ENCODE measurements around the gene ERVFRD-1. TPM values are rescaled to one million over a fixed set of nuclear protein-coding genes. Genes with fewer than 3 reads are reported as not detected.
"Not testable (repeated sequence)": the region's sequence is repeated elsewhere in the genome, so short reads cannot be mapped to it uniquely, and the experiment has no call there.

ERVFRD-1 gene
- total RNA-seq, 8 experiments from 2014 or later = 0.49 to 3.9 (median 1.1) TPM

DNA sequence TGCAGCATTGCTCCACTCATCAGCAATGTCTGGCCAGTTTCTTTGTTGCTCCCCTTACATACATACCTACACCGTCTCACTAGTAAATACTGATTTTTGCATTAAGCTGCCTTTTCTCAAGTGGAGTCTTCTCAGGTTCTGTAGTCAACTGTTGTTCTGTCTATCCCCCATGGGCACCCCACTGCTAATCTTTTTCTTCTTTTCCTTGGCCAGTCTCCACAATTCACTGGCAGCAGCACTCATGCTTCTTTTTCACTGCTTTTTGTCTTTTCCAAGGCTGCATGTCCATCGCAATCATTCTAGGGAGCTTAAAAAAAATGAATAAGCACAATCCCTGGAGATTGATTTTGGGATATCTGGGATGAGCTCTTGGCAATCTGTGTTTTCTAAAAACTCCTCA lies 10.3 kb upstream of the ERVFRD-1 start:
- ATAC-seq (replicated peaks in 6 of 8) = no peak
- Histone ChIP-seq H3K4me3 (no peak overlapping the region), H3K27ac (no peak overlapping the region), H3K4me1 (replicated peaks in 1 of 2) (no peaks in the 10 kb centered on the region)
- WGBS, 10 experiments = 29 to 100% (median 93%) methylated on average over 1 to 2 of the region's 2 CpGs; no CpG with 5 or more reads in 3 of the 10 experiments
- in situ Hi-C loops (cut with MboI; ENCODE audit: low pct_unique_long_range_greater_than_20kb in 2 of 9, low sequenced_read_pairs in 9 of 9, unreplicated experiment in 9 of 9) = no loop called here

DNA sequence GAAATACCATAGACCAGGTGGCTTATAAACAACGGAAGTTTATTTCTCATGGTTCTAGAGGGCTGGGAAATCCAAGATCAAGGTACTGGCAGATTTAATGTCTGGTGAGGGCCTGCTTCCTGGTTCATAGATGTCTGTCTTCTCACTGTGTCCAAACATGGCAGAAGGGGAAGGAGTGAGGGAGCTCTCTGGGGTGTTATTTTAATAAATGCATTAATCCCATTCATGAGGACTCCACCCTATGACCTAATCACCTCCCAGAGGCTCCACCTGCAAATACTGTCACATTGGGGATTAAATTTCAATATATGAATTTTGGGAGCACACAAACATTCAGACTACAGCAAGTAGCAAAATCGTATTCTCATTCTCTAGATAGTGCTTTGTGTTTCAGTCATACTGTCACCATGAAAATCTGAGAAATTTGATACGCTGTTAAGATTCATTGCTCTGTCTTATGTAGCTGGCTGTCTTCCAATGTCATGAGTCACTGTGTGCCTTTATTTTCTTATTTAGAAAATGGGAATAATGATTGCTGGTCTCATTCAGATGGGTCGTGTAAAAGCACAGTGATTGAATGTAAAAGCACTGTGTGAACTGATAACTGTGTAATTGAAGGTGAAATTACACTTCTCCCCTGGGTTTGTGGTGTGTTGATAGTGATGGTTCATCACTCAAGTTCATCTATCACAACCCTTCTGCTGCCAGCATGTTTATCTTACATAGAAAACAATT lies 8.9 kb upstream of the ERVFRD-1 start:
- in situ Hi-C loops (cut with MboI; ENCODE audit: low pct_unique_long_range_greater_than_20kb in 2 of 9, low sequenced_read_pairs in 9 of 9, unreplicated experiment in 9 of 9) = no loop called here
- WGBS, 10 experiments = 20 to 94% (median 80%) methylated on average over 2 to 4 of the region's 4 CpGs; no CpG with 5 or more reads in 2 of the 10 experiments

DNA sequence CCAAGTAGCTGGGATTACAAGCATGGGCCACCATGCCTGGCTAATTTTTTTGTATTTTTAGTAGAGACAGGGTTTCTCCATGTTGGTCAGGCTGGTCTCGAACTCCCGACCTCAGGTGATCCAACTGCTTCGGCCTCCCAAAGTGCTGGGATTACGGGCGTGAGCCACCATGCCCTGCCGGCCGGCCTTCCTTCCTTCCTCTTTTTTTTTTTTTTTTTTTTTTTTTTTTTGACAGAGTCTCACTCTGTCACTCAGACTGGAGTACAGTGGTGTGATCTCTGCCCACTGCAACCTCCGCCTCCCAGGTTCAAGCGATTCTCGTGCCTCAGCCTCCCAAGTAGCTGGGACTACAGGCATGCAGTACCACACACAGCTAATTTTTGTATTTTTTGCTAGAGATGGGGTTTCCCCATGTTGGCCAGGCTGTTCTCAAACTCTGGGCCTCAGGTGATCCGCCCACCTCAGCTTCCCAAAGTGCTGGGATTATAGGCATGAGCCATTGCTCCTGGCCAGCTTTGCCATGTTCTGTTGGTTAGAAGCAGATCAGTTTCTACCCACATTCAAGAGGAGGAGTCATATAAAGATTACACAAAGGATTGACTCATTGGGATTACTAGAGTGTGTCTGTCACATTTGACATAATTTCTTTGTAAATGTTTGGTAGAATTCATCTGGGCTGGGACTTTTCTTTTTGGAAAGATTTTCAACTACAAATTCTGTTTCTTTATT lies 4.4 kb upstream of the ERVFRD-1 start:
- H3K27ac ChIP-seq; H3K4me3 ChIP-seq; H3K4me1 ChIP-seq (replicated peaks in 1 of 2); in situ Hi-C loops (cut with MboI; ENCODE audit: low pct_unique_long_range_greater_than_20kb in 2 of 9, low sequenced_read_pairs in 9 of 9, unreplicated experiment in 9 of 9): not testable (repeated sequence)
- 87 to 100% (median 96%) methylated on average over 3 to 9 of the region's 11 CpGs; no CpG with 5 or more reads in 5 of the 10 experiments for WGBS, 10 experiments
- peak in 1 of 8 experiments; percentile 19 for ATAC-seq (replicated peaks in 6 of 8)

More for the DNA sequence above, 8.9 kb upstream of the ERVFRD-1 start:
- Histone ChIP-seq H3K27ac (no peak overlapping the region), H3K4me3 (no peak overlapping the region), H3K4me1 (replicated peaks in 1 of 2) (no peaks in the 10 kb centered on the region)
- ATAC-seq (replicated peaks in 6 of 8) = peak in 5 of 8 experiments; percentile 13 to 93 (median 79)

DNA sequence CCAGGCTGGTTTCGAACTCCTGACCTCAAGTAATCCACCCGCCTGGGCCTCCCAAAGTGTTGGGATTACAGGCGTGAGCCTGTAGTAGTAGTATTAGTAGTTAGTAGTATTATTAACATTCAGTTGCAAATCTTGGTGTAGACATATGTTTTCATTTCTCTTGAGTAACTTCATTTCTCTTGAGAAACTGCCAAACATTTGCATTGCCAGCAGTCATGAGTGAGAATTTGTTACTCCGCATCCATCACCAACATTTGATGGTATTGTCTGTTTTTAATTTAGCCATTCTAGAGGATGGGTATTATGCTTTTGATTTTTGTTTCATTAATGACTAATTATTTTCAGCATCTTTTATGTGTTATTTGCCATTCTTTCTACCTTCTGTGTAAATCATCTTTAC lies 1.5 kb upstream of the ERVFRD-1 start:
- in situ Hi-C loops (cut with MboI; ENCODE audit: low pct_unique_long_range_greater_than_20kb in 2 of 9, low sequenced_read_pairs in 9 of 9, unreplicated experiment in 9 of 9) = no loop called here
- ATAC-seq (replicated peaks in 6 of 8) = no peak
- no peak overlapping the region for H3K4me3 ChIP-seq
- H3K27ac ChIP-seq = no peak overlapping the region
- 14 to 98% (median 69%) methylated on average over 1 to 4 of the region's 4 CpGs; no CpG with 5 or more reads in 2 of the 10 experiments for WGBS, 10 experiments
- H3K4me1 ChIP-seq (replicated peaks in 1 of 2) = no peaks in the 10 kb centered on the region

DNA sequence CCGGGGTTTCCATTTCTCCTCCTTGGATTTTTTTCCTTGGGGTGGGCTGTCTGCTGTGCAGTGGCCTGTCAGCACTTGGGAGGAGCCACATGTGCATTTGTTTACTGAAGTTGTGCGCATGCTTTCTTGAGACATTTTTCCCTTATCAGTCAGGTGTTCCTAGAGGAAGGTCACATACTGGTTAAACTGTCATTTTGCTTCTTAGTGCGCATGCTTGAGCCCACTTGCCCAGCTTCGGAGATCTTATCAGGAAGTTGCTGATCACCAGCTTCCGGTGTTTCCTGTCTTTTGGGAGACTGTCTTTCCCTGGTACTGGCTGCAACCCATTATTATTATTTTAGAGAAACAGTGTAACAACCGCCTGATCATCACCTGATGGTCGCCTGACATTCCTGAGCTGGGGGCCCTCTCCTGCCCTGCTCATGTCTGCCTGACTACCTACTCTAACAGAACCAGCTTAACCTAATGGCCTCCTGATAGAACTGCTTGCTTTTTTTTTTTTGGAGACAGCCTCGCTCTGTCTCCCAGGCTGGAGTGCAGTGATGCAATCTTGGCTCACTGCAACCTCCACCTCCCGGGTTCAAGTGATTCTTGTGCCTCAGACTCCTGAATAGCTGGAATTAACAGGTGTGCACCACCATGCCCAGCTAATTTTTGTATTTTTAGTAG lies 378 bp upstream of the ERVFRD-1 start:
- Histone ChIP-seq H3K4me1 (replicated peaks in 1 of 2) (no peaks in the 10 kb centered on the region), H3K4me3 (no peak overlapping the region), H3K27ac (no peak overlapping the region)
- WGBS, 10 experiments = 67 to 100% (median 98%) methylated on average over 1 to 9 of the region's 9 CpGs; no CpG with 5 or more reads in 1 of the 10 experiments
- in situ Hi-C loops (cut with MboI; ENCODE audit: low pct_unique_long_range_greater_than_20kb in 2 of 9, low sequenced_read_pairs in 9 of 9, unreplicated experiment in 9 of 9) = no loop called here
- ATAC-seq (replicated peaks in 6 of 8) = peak in 2 of 8 experiments; percentile 36 to 42

DNA sequence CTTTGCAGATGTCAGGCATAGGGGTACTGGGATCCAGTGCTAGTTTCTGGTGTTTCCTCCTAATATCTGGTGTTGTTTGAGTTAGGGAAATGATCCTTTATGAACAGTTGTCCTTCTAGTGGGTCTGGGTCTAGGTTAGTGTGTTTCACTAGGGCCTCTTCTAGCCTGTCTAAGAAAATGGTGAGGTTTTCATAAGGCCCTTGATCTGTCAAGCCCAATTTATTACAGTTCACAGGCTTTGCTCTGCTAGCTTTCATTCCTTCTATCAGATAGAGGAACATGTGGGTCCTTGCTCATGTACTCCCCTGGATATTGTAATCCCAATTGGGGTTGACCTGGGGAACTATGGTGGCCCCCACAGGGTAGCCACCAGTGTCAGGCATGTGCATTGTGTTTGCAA lies 2.8 kb downstream of the ERVFRD-1 start:
- Histone ChIP-seq H3K4me3 (no peak overlapping the region), H3K4me1 (replicated peaks in 1 of 2) (no peaks in the 10 kb centered on the region), H3K27ac (no peak overlapping the region)
- in situ Hi-C loops (cut with MboI; ENCODE audit: low pct_unique_long_range_greater_than_20kb in 2 of 9, low sequenced_read_pairs in 9 of 9, unreplicated experiment in 9 of 9) = no loop called here
- no peak for ATAC-seq (replicated peaks in 6 of 8)

DNA sequence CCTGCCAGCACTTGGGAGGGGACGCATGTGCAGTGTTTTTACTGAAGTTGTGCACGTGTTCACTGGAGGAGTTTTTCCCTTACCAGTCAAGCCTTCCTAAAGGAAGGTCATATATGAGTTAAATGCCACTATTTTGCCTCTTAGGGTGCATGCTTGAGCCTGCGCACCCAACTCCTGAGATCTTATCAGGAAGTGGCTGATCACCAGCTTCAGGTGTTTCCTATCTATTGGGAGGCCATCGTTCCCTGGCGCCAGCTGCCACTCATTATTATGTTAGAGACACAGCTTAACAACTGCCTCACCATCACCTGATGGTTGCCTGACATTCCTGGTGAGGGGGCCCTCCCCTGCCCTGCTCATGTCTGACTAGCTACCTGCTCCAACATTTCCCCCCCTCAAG lies 8.5 kb downstream of the ERVFRD-1 start:
- in situ Hi-C loops (cut with MboI; ENCODE audit: low pct_unique_long_range_greater_than_20kb in 2 of 9, low sequenced_read_pairs in 9 of 9, unreplicated experiment in 9 of 9) = no loop called here
- 91 to 100% (median 95%) methylated on average over 1 to 4 of the region's 5 CpGs; no CpG with 5 or more reads in 4 of the 10 experiments for WGBS, 10 experiments
- ATAC-seq (replicated peaks in 6 of 8) = no peak

DNA sequence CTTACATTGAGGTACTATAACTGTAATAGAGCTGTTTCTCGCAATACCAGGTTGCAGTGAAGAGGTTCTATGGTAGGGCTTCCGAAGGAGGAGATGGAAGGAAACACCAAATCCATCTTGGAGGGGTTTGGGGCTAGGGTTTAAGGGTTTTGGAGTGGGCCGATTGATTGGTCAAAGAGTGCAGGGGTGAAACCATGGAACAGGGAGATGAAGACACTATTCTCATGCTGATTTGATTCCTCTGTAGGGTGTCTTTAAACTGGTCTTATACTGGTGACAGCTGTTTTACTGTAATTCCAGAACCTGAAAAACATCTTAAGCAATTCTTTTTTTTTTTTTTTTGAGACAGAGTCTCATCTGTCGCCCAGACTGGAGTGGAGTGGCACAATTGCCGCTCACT lies 10.1 kb downstream of the ERVFRD-1 start:
- no peak for ATAC-seq (replicated peaks in 6 of 8)
- 78 to 100% (median 96%) methylated on average over 1 to 5 of the region's 5 CpGs; no CpG with 5 or more reads in 1 of the 10 experiments for WGBS, 10 experiments
- Histone ChIP-seq H3K27ac (no peak overlapping the region), H3K4me1 (replicated peaks in 1 of 2) (no peaks in the 10 kb centered on the region), H3K4me3 (no peak overlapping the region)
- in situ Hi-C loops (cut with MboI; ENCODE audit: low pct_unique_long_range_greater_than_20kb in 2 of 9, low sequenced_read_pairs in 9 of 9, unreplicated experiment in 9 of 9) = no loop called here

More for the DNA sequence above, 8.5 kb downstream of the ERVFRD-1 start:
- H3K27ac ChIP-seq = no peak overlapping the region
- H3K4me1 ChIP-seq (replicated peaks in 1 of 2) = no peaks in the 10 kb centered on the region
- no peak overlapping the region for H3K4me3 ChIP-seq

DNA sequence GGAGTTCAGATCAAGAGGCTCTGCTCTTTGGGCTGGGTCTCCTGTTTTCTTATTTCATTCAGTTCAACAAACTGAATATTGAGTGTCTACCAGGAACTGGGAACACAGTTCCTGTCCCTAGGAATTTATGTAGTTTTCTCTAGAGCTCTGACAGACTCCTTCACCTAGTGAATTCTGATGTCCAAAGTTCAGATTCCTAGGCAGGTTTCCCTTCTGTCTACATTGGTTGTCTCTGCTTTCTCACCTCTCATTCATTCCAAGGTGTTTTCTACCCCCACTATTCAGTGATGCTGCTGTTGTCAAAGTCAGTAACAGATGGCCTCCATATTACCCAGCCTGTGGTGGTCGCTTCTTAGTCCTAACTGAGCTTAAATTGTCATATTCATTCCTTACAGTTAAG lies 13.5 kb downstream of the ERVFRD-1 start:
- Histone ChIP-seq H3K27ac (no peak overlapping the region), H3K4me1 (replicated peaks in 1 of 2) (peaks cover 4 to 10% of the 10 kb centered on the region in 2 donors), H3K4me3 (no peak overlapping the region)
- no peak for ATAC-seq (replicated peaks in 6 of 8)
- in situ Hi-C loops (cut with MboI; ENCODE audit: low pct_unique_long_range_greater_than_20kb in 2 of 9, low sequenced_read_pairs in 9 of 9, unreplicated experiment in 9 of 9) = no loop called here
- WGBS, 10 experiments = 25 to 100% (median 100%) methylated on average over 1 of the region's 1 CpG; no CpG with 5 or more reads in 4 of the 10 experiments

DNA sequence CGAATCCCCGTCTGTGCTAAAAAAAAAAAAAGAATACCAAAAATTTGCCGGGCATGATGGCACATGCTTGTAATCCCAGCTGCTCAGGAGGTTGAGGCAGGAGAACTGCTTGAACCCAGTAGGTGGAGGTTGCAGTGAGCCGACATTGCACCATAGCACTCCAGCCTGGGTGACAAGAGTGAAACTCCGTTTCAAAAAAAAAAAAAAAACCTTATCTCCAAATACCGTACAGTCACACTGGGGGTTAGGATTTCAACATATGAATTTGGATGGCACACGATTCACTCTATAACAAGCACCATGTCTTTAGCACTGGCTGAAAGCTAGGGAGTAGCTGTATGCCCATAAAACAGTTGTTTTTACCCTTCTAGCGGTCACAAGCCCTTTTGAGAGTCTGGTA lies 14.0 kb downstream of the ERVFRD-1 start:
- Histone ChIP-seq H3K4me1 (replicated peaks in 1 of 2) (peaks cover 4 to 10% of the 10 kb centered on the region in 2 donors), H3K27ac (no peak overlapping the region), H3K4me3 (no peak overlapping the region)
- WGBS, 10 experiments = 87 to 100% (median 96%) methylated on average over 1 to 8 of the region's 8 CpGs; no CpG with 5 or more reads in 2 of the 10 experiments
- in situ Hi-C loops (cut with MboI; ENCODE audit: low pct_unique_long_range_greater_than_20kb in 2 of 9, low sequenced_read_pairs in 9 of 9, unreplicated experiment in 9 of 9) = no loop called here
- ATAC-seq (replicated peaks in 6 of 8) = no peak

DNA sequence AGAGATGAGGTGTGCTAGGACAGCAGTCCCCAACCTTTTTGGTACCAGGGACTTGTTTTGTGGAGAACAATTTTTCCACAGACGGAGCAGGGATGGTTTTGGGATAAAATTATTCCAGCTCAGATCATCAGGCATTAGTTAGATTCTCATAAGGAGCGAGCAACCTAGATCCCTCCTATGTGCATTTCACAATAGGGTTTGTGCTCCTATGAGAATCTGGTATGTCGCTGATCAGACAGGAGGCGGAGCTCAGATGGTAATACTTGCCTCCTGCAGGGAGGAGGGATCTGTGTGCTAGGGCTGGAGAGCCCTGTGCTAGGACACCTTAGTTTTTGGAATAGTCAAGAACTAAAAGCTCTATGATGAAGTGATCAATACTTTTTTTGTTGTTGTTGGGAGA lies 15.4 kb downstream of the ERVFRD-1 start:
- Histone ChIP-seq H3K4me1 (replicated peaks in 1 of 2) (peaks cover 4 to 10% of the 10 kb centered on the region in 2 donors), H3K27ac (no peak overlapping the region), H3K4me3 (peak overlapping the region in 4 of 5 donors; percentile 88 to 97 (median 94))
- in situ Hi-C loops (cut with MboI; ENCODE audit: low pct_unique_long_range_greater_than_20kb in 2 of 9, low sequenced_read_pairs in 9 of 9, unreplicated experiment in 9 of 9) = no loop called here
- WGBS, 10 experiments = 29 to 75% (median 60%) methylated on average over 1 to 4 of the region's 4 CpGs; no CpG with 5 or more reads in 3 of the 10 experiments
- peak in 3 of 8 experiments; percentile 3 to 22 (median 16) for ATAC-seq (replicated peaks in 6 of 8)

DNA sequence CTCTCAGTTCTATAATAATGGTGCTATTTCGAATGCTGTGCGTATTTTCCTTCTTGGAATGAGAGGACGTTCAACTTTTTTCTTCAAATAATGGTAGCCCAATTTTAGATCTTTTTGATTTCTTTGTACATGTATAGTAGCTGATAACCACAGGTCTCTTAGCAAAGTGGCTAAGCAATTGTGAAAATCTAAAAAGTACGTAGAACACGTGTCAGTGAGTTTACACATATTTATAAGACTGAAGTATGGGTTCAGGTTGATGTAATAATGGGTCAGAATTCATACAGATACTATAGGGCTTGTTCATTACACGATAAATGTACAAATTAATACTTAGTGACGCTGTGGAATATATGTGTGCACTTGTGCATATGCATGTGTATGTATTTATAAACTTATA lies 16.6 kb downstream of the ERVFRD-1 start:
- Histone ChIP-seq H3K4me1 (replicated peaks in 1 of 2) (peaks cover 4 to 10% of the 10 kb centered on the region in 2 donors), H3K27ac (no peak overlapping the region), H3K4me3 (peak overlapping the region; percentile 86 to 97 (median 94))
- ATAC-seq (replicated peaks in 6 of 8) = no peak
- in situ Hi-C loops (cut with MboI; ENCODE audit: low pct_unique_long_range_greater_than_20kb in 2 of 9, low sequenced_read_pairs in 9 of 9, unreplicated experiment in 9 of 9) = no loop called here
- 0 to 33% (median 18%) methylated on average over 3 to 7 of the region's 7 CpGs; no CpG with 5 or more reads in 1 of the 10 experiments for WGBS, 10 experiments

DNA sequence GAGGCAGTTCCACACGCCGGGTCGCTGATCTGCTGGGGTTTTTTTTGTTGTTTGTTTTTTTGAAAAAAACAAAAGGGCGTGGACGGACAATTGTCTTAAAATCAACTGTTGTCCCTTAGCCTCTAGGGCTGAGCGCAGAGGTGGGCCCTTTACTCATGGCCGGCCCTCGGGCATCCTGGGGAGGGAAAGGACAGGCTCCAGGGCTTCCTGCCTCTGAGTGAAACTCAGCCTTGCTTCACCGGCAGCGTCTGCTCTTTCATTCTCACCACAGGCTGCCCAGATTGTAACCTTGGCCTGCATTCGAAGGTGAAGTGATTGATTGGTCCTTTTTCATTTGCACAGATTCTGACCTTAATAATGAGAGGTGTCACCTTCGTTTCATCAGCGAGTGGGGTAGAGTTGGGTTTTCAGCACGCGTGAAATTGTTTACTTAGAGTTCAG lies 17.1 kb downstream of the ERVFRD-1 start:
- Histone ChIP-seq H3K27ac (peak overlapping the region; percentile 86 to 90), H3K4me3 (peak overlapping the region; percentile 86 to 97 (median 94)), H3K4me1 (replicated peaks in 1 of 2) (peaks cover 4 to 10% of the 10 kb centered on the region in 2 donors)
- ATAC-seq (replicated peaks in 6 of 8) = peak; percentile 5 to 14 (median 11)
- WGBS, 10 experiments = 0 to 1% (median 0%) methylated on average over 2 to 10 of the region's 15 CpGs; no CpG with 5 or more reads in 3 of the 10 experiments
- in situ Hi-C loops (cut with MboI; ENCODE audit: low pct_unique_long_range_greater_than_20kb in 2 of 9, low sequenced_read_pairs in 9 of 9, unreplicated experiment in 9 of 9) = no loop called here

All from motor neuron (in vitro differentiated cells).